NCI-H2171 (cell line): ENCODE measurements around the gene MORN5.

Source experiments
- DNase-seq: peaks from one replicate; lab custom pipeline; 2025; lab: John Stamatoyannopoulos, UW

The MORN5 gene

GRCh38 chr9:122191584-122191983 lies 31.9 kb downstream of the MORN5 start:
- DNase-seq = no peak

GRCh38 chr9:122192261-122192875 lies 32.7 kb downstream of the MORN5 start:
- DNase-seq = no peak

- no peak for DNase-seq
These were observed 33.3 kb downstream of the MORN5 start for GRCh38 chr9:122192914-122193525.

GRCh38 chr9:122193651-122194050 lies 33.9 kb downstream of the MORN5 start:
- no peak for DNase-seq

- DNase-seq = no peak
These were observed 36.2 kb downstream of the MORN5 start for GRCh38 chr9:122195875-122196274.

GRCh38 chr9:122197426-122197825 lies 37.7 kb downstream of the MORN5 start:
- DNase-seq = peak; percentile 15

- no peak for DNase-seq
These were observed 38.2 kb downstream of the MORN5 start for GRCh38 chr9:122197882-122198281.

- DNase-seq = no peak
These were observed 41.4 kb downstream of the MORN5 start for GRCh38 chr9:122200960-122201595.

GRCh38 chr9:122201641-122202040 lies 41.9 kb downstream of the MORN5 start:
- no peak for DNase-seq

GRCh38 chr9:122202111-122202510 lies 42.4 kb downstream of the MORN5 start:
- no peak for DNase-seq

- no peak for DNase-seq
These were observed 44.3 kb downstream of the MORN5 start for GRCh38 chr9:122204055-122204454.

- no peak for DNase-seq
These were observed 44.8 kb downstream of the MORN5 start for GRCh38 chr9:122204491-122204890.

GRCh38 chr9:122205176-122205575 lies 45.5 kb downstream of the MORN5 start:
- no peak for DNase-seq

- DNase-seq = no peak
These were observed 46.7 kb downstream of the MORN5 start for GRCh38 chr9:122206118-122207046.

GRCh38 chr9:122207096-122207495 lies 47.4 kb downstream of the MORN5 start:
- no peak for DNase-seq

GRCh38 chr9:122209451-122209850 lies 49.7 kb downstream of the MORN5 start:
- no peak for DNase-seq

- DNase-seq = no peak
These were observed 52.8 kb downstream of the MORN5 start for GRCh38 chr9:122212473-122213004.

GRCh38 chr9:122213102-122213588 lies 53.4 kb downstream of the MORN5 start:
- DNase-seq = no peak

- DNase-seq = peak; percentile 83
These were observed 54.1 kb downstream of the MORN5 start for GRCh38 chr9:122213589-122214413.

GRCh38 chr9:122214507-122214906 lies 54.8 kb downstream of the MORN5 start:
- DNase-seq = no peak

GRCh38 chr9:122215663-122216062 lies 56.0 kb downstream of the MORN5 start:
- DNase-seq = no peak
